ENCODE measurements around the gene RASA3.

Gene RASA3

DNA sequence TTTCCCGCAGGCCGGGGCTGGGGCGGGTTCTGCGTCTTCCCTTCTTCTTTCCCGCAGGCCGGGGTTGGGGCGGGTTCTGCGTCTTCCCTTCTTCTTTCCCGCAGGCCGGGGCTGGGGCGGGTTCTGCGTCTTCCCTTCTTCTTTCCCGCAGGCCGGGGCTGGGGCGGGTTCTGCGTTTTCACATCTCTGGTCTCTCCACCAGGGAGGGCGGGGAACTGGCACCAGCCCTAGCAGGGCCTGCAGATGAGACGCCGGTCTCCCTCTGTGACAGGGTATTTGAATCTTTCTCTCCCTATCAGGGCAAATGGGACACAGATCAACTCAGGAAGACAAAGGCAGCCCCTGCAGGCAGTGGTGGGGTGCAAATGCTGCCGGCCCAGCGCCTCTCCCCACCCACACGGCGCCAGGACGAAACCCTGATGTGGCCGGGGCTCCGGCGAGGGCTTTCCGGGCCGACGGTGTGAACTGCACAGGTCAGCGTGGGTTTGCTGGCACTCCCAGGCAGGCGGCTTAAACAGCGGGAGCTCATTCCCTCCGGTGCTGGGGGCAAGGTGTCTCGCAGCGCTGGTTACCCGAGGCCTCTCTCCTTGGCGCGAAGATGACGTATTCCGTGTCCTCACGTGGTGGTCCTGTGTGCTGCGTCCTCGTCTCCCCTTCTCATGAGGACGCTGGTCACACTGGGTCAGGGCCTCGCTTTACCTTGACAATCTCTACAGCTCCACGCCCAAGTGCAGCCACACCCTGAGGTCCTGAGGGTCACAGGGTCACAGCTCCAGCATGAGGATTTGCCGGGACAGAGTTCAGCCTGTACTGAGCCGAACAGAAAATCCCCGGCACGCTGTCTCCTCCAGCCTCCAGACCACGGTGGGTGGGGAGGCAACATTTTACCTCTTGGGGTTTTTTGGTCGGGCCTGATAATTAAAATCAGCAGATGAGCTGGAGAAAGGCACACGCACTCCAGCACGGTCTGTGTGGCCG, 157.8 kb downstream of the RASA3 start:
- Histone ChIP-seq H3K27me3 (ENCODE audit: insufficient read depth, low read length, poor library complexity) (no peaks in the 10 kb centered on the region), H3K9me3 (ENCODE audit: insufficient read depth, low read length, severe bottlenecking) (no peaks in the 10 kb centered on the region), H3K27ac (ENCODE audit: low read length) (no peak overlapping the region), H2AFZ (ENCODE audit: low read depth, low read length) (no peak overlapping the region), H4K20me1 (ENCODE audit: insufficient read depth, low read length) (peaks cover 2% of the 10 kb centered on the region; the same call in 1 of the 2 replicates), H3K4me1 (ENCODE audit: insufficient read depth, low read length) (no peaks in the 10 kb centered on the region), H3K9ac (ENCODE audit: low read depth, low read length) (no peak overlapping the region), H3K4me2 (ENCODE audit: insufficient read depth, low read length) (no peak overlapping the region), H3K79me2 (ENCODE audit: insufficient read depth, low read length) (no peaks in the 10 kb centered on the region), H3K4me3 (ENCODE audit: low read depth in 1 of 2, low read length in 2 of 2) (no peak overlapping the region), H3K36me3 (ENCODE audit: insufficient read depth, low read length) (peaks cover 46% of the 10 kb centered on the region)
- TF ChIP-seq EZH2 (IDR thresholded peaks at IDR 0.05; ENCODE audit: borderline replicate concordance, low read depth, low read length, severe bottlenecking): no peak
- TF ChIP-seq, protein P1, sequence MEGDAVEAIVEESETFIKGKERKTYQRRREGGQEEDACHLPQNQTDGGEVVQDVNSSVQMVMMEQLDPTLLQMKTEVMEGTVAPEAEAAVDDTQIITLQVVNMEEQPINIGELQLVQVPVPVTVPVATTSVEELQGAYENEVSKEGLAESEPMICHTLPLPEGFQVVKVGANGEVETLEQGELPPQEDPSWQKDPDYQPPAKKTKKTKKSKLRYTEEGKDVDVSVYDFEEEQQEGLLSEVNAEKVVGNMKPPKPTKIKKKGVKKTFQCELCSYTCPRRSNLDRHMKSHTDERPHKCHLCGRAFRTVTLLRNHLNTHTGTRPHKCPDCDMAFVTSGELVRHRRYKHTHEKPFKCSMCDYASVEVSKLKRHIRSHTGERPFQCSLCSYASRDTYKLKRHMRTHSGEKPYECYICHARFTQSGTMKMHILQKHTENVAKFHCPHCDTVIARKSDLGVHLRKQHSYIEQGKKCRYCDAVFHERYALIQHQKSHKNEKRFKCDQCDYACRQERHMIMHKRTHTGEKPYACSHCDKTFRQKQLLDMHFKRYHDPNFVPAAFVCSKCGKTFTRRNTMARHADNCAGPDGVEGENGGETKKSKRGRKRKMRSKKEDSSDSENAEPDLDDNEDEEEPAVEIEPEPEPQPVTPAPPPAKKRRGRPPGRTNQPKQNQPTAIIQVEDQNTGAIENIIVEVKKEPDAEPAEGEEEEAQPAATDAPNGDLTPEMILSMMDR (IDR thresholded peaks at IDR 0.05; ENCODE audit: borderline replicate concordance, extremely low read depth, low read length, poor library complexity, severe bottlenecking): no peak
- DNase-seq (no peak), ATAC-seq (ENCODE audit: insufficient read depth, low read depth) (no peak)

DNA sequence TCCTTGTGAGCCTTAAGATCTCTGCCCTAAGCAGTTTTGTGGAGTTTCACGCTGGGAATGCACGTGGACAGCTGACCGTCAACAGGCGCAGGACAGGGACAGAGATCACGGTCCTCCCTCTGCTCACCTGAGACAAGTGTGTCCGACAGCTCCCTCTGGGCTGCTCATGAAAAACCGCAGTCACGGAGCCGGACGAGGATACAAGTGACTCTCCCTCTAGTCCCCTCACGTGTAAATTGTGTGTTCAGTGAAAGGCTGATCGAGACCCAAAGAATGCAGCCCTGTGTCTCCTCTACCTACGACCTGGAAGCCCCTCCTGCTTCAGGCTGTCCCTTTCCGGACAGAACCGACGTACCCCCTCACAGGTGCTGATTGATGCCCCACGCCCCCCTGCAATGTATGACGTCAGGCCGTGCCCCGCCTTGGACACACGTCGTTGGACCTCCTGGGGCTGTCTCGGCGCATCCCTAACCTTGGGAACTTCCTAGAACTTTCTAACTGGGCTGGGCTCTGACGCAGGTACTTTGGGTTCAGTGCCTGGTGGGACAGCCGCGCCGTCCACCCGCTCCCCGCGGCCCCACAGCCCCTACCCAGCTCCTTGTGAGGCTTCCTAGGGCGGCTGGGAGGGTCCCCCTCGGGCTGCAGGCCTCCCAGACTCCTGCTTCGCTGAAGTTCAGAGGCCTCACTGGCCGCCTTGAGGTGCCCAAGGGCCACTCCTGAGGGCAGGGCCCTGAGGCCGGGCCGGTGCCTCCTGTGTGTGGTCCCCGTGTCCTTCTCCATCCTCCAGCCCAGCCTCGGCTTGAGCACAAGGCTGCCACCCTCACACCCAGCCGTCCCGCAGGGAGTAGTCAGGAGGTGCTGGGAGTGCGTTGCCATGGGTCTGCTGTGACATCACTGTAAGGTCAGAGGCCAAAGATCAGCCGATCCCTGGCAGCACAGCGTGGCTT, 158.9 kb downstream of the RASA3 start, which contains the start of gene C13orf46:
TSS of gene C13orf46 (minus strand) at position 859 of the 947 bp plus-strand sequence. CDS start at position 780, 79 bp downstream.
- Histone ChIP-seq H2AFZ (ENCODE audit: low read depth, low read length) (no peak within 1 kb of the TSS), H3K9ac (ENCODE audit: low read depth, low read length) (no peak within 1 kb of the TSS), H3K79me2 (ENCODE audit: insufficient read depth, low read length) (no peaks in the 10 kb centered on the region), H3K27ac (ENCODE audit: low read length) (no peak within 1 kb of the TSS), H3K4me3 (ENCODE audit: low read depth in 1 of 2, low read length in 2 of 2) (no peak within 1 kb of the TSS), H3K4me1 (ENCODE audit: insufficient read depth, low read length) (no peaks in the 10 kb centered on the region), H4K20me1 (ENCODE audit: insufficient read depth, low read length) (no peaks in the 10 kb centered on the region; the same call in 1 of the 2 replicates), H3K27me3 (ENCODE audit: insufficient read depth, low read length, poor library complexity) (no peaks in the 10 kb centered on the region), H3K9me3 (ENCODE audit: insufficient read depth, low read length, severe bottlenecking) (no peaks in the 10 kb centered on the region), H3K36me3 (ENCODE audit: insufficient read depth, low read length) (peaks cover 36% of the 10 kb centered on the region), H3K4me2 (ENCODE audit: insufficient read depth, low read length) (no peak within 1 kb of the TSS)
- TF ChIP-seq, protein P1 (IDR thresholded peaks at IDR 0.05; ENCODE audit: borderline replicate concordance, extremely low read depth, low read length, poor library complexity, severe bottlenecking): no peak
- no peak for TF ChIP-seq EZH2 (IDR thresholded peaks at IDR 0.05; ENCODE audit: borderline replicate concordance, low read depth, low read length, severe bottlenecking)
- ATAC-seq (ENCODE audit: insufficient read depth, low read depth) (no peak), DNase-seq (no peak)

DNA sequence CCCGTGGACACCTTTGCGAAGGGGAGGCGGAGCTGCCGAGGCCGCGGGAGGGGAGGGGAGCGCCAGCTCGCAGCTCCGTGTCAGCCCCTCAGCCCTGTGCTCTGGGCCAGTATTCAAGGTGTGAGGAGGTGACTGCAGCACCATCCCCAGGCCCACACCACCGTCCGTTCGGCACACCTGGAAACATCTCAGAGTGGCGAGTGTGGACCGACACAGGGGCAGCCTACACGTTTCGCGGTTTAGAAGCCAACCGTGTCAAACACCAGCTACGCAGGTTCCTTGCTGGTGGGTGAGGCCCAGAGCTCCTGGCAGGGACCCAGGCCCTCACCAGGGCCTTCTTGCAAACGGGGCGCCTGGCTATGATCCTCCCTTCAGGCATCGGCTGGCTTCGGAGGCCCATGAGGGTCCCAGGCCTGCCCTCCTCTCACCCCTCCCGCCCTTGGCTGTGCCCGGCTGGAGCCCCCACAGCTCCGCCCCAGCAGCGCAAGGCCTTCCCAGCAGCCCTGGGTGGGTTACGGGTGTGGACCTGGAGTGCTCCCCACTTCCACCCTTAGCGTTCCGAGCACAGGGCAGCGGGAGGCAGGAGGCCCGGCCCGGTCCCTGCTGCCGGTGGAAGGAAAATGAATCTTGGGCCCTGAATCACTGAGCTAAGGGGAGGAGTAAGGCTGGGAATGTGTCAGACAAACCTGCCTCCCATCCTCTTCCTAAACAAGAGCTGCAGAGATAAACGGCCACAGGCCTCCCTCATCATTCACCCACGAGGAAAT, 159.8 kb downstream of the RASA3 start:
- no peak for ATAC-seq (ENCODE audit: insufficient read depth, low read depth)

More for the DNA sequence above, 159.8 kb downstream of the RASA3 start:
- no peaks in the 10 kb centered on the region; the same call in 1 of the 2 replicates for H4K20me1 ChIP-seq (ENCODE audit: insufficient read depth, low read length)
- no peak overlapping the region for H3K4me3 ChIP-seq (ENCODE audit: low read depth in 1 of 2, low read length in 2 of 2)
- H3K9ac ChIP-seq (ENCODE audit: low read depth, low read length): no peak overlapping the region
- no peak overlapping the region for H3K27ac ChIP-seq (ENCODE audit: low read length)
- no peak overlapping the region for H3K4me2 ChIP-seq (ENCODE audit: insufficient read depth, low read length)
- H3K36me3 ChIP-seq (ENCODE audit: insufficient read depth, low read length): peaks cover 36% of the 10 kb centered on the region
- H2AFZ ChIP-seq (ENCODE audit: low read depth, low read length): no peak overlapping the region
- DNase-seq: no peak
- TF ChIP-seq, protein P1 (IDR thresholded peaks at IDR 0.05; ENCODE audit: borderline replicate concordance, extremely low read depth, low read length, poor library complexity, severe bottlenecking): no peak
- no peak for TF ChIP-seq EZH2 (IDR thresholded peaks at IDR 0.05; ENCODE audit: borderline replicate concordance, low read depth, low read length, severe bottlenecking)
- H3K27me3 ChIP-seq (ENCODE audit: insufficient read depth, low read length, poor library complexity): no peaks in the 10 kb centered on the region
- H3K9me3 ChIP-seq (ENCODE audit: insufficient read depth, low read length, severe bottlenecking): no peaks in the 10 kb centered on the region
- H3K79me2 ChIP-seq (ENCODE audit: insufficient read depth, low read length): no peaks in the 10 kb centered on the region
- no peaks in the 10 kb centered on the region for H3K4me1 ChIP-seq (ENCODE audit: insufficient read depth, low read length)

All from DND-41 (cell line).